GM12892 (cell line): Measurements from ENCODE around the gene CSRP3.

Experiments
- DNase-seq: peaks from one replicate; pipeline ENCODE4 v3.0.0; 2011; ENCODE audit not compliant: insufficient read length
- FAIRE-seq: peaks from 2 replicates; lab custom pipeline; 2011; peaks lifted over from hg19 to GRCh38; lab: Jason Lieb, UNC
- POLR2A ChIP-seq: IDR thresholded peaks from 2 replicates; pipeline ENCODE4 v1.6.1; 2011; ENCODE audit warnings: low read depth, low read length, control low read depth
- POLR2AphosphoS5 ChIP-seq: IDR thresholded peaks from 2 replicates; pipeline ENCODE4 v1.6.1; 2011; ENCODE audit warnings: low read depth, low read length, control low read depth
- TAF1 ChIP-seq: IDR thresholded peaks from 2 replicates; pipeline ENCODE4 v1.6.1; 2011; ENCODE audit warnings: low read depth, mild to moderate bottlenecking, control low read depth, low read length, borderline replicate concordance

Gene CSRP3

GRCh38 chr11:19196432-19196831, 5.4 kb downstream of the CSRP3 start:
- DNase-seq (no peak), FAIRE-seq (no peak)
- no peak for TF ChIP-seq POLR2AphosphoS5

- no peak for FAIRE-seq
- TF ChIP-seq TAF1 (no peak), POLR2AphosphoS5 (no peak), POLR2A (no peak)
- DNase-seq: no peak
These were observed 7.0 kb downstream of the CSRP3 start for GRCh38 chr11:19194620-19195308.

GRCh38 chr11:19193916-19194315, 7.9 kb downstream of the CSRP3 start:
- DNase-seq: no peak
- FAIRE-seq: no peak
- TF ChIP-seq POLR2AphosphoS5: no peak
- no peak for TF ChIP-seq TAF1
- TF ChIP-seq POLR2A: no peak

DNA sequence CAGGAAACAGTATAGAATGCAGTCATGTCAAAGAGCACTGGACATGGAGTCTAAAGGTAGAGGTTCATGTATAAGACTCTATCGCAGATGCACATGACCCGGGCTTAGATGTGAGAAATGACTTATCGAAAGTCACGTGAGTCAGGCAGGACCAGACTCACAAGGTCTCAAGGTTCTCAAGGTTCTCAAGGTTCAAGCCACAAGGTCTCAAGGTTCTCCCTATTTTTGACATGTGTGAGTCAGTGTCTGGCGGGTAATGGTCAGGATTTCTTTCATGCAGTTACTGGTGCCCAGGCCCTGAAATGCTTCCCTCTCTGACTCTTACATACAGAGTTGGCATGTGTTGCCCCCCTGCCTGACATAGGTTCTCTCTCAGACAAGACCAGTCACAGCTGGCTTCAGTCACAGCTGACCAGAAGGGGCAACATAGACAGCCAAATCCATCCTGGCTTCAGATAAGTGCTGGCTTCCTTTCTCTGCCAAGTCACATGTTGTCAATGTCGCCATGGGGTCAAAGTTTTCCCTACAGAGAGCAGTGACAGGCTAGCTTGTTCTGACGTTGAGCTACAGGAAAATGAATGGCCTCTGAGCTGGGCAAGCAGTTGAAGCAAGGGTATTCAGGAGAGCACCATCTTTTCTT, 10.1 kb downstream of the CSRP3 start:
- FAIRE-seq (peak; percentile 30), DNase-seq (no peak)
- TF ChIP-seq POLR2AphosphoS5: no peak
- no peak for TF ChIP-seq TAF1
- TF ChIP-seq POLR2A: no peak

- no peak for FAIRE-seq
- DNase-seq: no peak
- no peak for TF ChIP-seq POLR2A
- no peak for TF ChIP-seq TAF1
- TF ChIP-seq POLR2AphosphoS5: no peak
These were observed 13.9 kb downstream of the CSRP3 start for GRCh38 chr11:19187833-19188258.

DNA sequence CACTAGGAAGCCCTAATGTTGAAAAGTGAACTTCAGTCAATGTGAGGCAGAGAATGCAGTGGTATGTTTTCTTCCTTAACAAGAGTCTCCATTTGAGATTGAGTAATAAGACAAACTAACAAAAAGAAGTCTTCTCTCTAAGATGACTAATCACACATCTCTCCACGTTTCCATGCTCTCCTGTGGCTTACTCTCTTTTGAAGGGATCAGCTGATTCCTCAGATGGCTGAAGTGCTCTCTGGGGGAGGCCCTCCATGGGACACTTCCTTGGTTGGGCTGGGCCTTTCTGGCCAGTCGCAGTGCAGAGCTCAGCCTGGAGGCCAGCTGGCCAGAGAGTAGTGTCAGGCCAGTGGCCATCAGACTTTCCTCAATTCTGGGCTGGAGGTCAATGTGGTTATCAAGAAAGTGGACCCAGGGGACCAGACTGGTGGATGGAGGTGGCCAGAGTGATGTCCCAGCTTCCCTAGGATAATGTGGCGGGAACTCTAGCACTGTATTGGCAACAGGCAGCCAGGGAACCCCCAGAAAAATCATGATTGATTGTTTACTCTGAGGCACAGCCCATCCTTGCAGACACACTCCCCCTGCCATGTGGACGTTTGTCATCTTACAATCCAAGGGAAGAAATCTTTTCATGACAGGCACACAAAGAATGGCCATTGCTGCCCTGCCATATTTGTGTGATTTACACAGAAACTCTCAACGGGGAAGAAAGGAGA, 14.5 kb downstream of the CSRP3 start:
- TF ChIP-seq POLR2A (no peak), TAF1 (no peak), POLR2AphosphoS5 (no peak)
- FAIRE-seq (no peak), DNase-seq (no peak)

GRCh38 chr11:19185516-19186052, 16.2 kb downstream of the CSRP3 start:
- FAIRE-seq (no peak), DNase-seq (no peak)
- no peak for TF ChIP-seq TAF1
- TF ChIP-seq POLR2AphosphoS5: no peak
- no peak for TF ChIP-seq POLR2A

DNA sequence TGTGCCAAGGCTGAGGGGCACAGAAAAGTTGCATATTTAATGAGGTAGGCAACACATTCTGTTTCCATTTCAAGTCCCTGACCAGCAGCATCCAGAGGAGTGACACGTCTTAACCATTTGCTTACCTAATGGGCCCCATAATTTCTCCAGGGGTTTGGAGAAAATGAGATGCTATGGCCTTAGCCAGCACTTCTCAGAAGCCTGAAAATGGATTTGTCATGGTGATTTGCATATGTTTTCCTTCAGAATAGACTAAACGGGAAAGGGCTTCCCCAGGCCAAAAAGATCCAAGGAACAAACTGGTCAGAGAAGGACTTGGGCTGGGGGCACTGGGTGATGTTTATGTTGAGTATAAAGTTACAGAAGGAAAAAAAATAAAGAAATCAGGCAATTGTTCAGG, 16.7 kb downstream of the CSRP3 start:
- TF ChIP-seq TAF1: no peak
- no peak for DNase-seq
- no peak for FAIRE-seq

DNA sequence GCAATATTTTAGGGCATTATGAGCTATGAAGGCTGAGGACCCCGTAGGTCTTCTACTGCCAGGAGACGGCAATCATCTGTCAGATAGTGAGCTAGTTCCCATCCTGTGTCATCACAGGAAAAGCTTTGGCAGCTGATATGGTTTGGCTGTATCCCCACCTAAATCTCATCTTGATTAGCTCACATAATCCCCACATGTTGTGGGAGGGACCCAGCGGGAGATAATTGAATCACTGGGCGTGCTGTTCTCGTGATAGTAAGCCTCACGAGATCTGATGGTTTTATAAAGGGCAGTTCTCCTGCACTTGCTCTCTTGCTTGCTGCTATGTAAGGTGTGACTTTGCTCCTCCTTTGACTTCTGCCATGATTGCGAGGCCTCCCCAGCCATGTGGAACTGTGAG, 18.1 kb downstream of the CSRP3 start:
- TF ChIP-seq POLR2A (no peak), TAF1 (no peak), POLR2AphosphoS5 (no peak)
- no peak for DNase-seq
- FAIRE-seq: no peak

DNA sequence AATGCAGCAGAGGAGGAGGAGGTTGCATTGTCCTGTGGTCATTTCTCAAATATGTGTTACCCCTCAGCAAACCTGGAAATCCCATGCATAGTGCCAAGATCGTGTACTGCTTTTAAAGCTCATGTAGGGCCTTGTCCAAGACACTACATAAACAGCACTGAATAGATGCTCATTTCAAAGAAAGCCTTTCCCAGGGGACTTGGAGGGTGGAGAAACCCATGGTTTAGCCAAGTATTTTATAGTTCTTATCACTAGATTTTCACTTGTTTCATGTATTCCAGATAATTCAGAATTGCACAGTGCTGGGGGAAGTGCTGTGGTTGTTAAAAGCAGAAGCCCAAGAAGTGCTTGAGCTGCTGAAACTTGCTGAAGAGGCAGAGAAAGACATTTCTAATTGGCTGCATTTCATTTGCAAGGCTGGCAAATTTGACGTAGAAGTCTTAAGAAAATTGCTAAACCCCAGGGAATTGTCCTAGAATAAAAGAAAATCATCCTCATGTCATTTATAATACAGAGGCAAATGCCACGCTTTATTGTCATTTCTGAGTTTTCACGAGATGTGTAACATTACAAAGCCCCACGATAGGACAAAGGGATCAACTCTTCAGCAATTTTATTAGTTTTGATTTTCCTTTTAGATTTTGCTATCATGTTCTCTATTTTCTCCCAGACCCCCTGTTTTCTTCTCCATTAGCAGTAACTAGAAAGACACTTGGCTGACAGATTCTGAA, 20.1 kb downstream of the CSRP3 start:
- DNase-seq (no peak), FAIRE-seq (no peak)
- TF ChIP-seq TAF1: no peak
- TF ChIP-seq POLR2AphosphoS5: no peak
- no peak for TF ChIP-seq POLR2A

GRCh38 chr11:19176629-19177186, 25.1 kb downstream of the CSRP3 start:
- TF ChIP-seq TAF1 (no peak), POLR2AphosphoS5 (no peak), POLR2A (no peak)
- FAIRE-seq (peak; percentile 48), DNase-seq (no peak)
